Measurements from ENCODE around the gene MTHFSD.

Gene MTHFSD

DNA sequence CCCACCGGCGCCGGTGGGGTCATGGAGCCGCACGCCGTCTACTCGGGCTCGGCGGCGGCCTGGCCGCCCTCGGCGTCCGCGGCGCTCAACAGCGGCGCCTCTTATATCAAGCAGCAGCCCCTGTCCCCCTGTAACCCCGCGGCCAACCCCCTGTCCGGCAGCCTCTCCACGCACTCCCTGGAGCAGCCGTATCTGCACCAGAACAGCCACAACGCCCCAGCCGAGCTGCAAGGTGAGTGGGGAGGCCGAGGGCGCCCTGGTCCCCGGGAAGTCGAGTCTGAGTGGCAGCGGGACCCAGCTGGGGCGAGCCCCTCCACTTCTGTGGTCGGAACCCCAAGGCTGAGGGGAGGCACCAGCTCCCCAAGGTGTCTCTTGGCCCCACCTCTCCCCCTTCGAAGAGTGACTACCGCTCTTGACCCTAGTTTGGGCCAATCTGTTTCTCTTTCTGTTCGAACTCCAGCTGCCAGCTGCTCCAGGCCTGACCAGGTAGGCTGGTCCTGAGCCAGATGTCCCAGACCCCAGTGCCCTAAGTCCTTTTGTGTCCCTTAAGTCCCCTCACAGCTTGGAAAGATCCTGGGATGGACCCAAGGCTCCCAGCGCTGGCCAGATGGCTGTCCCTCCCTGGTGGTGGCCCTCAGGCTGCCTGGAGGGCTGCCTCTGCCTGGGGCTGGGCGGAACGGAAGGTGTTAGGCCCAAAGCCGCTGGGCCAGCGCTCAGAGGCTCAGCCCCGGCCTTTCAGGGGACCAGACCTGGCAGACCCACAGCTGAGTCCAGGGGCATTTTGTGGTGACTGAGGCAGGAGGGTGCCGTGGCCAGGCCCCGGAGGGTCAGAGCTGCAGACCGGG is 43.5 kb downstream of the MTHFSD start:
- no peak for DNase-seq

GRCh38 chr16:86510465-86511261 is 44.4 kb downstream of the MTHFSD start, which contains the start of gene FOXF1:
Gene FOXF1, plus strand, starts transcription at chr16:86510527. Its CDS starts 43 bp downstream, at chr16:86510570.
- no peak for DNase-seq

GRCh38 chr16:86509759-86510464 is 45.1 kb downstream of the MTHFSD start:
- no peak for DNase-seq

GRCh38 chr16:86508947-86509758 is 45.9 kb downstream of the MTHFSD start:
- no peak for DNase-seq

GRCh38 chr16:86508028-86508946 is 46.7 kb downstream of the MTHFSD start:
- no peak for DNase-seq

- no peak for DNase-seq
These were observed 47.6 kb downstream of the MTHFSD start for GRCh38 chr16:86507173-86508027.

GRCh38 chr16:86505899-86506864 is 48.9 kb downstream of the MTHFSD start:
- DNase-seq, result no peak

GRCh38 chr16:86505185-86505898 is 49.7 kb downstream of the MTHFSD start:
- no peak for DNase-seq

- no peak for DNase-seq
These were observed 50.5 kb downstream of the MTHFSD start for GRCh38 chr16:86504315-86505184.

DNA sequence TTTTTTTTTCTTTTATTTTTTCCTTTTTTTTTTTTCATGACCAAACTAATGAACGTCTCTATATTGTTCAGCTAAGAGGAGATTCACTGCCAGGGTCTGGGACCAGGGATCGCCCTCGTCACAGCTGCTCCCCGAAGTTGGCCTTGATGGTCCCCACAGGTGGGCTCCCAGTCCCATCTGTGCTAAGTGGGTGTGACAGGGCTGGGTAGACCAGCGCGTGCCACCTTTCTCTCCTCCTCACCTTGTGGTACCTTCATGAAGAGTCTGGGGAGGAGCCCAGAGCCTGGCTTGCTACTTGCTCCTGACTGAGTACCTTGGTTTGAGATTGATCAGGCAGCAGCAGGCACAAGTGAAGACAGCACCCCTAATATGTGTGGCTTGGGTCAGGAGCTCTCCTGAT is 51.2 kb downstream of the MTHFSD start:
- DNase-seq, result no peak

DNA sequence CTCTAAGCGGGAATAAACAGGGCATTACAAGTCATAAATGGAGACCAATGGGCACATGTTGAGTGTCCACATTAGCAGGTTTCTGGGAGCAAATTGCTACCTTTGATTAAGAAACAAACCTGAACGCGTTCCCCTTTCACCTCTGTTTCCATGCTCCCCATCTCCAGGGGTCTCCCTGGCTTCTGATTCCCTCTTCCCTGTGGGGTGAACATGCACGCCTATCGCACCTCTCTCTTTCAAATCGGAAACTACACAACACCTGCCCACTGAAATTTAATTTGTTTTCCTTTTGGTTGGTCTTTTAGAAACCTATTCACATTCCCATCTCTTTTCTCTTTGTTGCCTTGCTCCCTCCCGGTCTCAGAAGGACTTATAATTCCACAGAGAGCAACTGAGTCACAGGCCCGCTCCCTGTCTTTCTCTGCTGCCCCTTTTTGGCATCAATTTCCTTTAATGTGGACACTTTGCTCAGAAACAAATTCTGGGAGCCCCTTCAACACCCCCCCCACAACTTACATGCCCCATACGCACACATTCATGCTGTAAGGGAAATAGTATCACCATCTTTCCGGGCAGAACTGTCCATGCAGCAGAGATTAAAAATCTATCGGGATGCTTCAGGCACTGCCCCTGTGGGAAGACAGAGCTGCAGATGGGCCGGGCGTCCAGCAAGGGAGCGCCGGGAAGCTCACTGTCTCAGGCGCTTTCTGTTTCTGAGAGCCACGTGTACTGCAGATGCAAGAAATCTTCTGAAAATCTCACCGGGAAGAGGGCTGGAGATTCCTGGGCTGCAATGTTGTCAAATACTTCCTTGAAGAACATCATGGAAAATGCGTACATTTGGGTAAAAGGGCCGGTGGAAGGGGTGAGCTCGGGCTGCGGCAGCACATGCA is 51.9 kb downstream of the MTHFSD start:
- no peak for DNase-seq

DNA sequence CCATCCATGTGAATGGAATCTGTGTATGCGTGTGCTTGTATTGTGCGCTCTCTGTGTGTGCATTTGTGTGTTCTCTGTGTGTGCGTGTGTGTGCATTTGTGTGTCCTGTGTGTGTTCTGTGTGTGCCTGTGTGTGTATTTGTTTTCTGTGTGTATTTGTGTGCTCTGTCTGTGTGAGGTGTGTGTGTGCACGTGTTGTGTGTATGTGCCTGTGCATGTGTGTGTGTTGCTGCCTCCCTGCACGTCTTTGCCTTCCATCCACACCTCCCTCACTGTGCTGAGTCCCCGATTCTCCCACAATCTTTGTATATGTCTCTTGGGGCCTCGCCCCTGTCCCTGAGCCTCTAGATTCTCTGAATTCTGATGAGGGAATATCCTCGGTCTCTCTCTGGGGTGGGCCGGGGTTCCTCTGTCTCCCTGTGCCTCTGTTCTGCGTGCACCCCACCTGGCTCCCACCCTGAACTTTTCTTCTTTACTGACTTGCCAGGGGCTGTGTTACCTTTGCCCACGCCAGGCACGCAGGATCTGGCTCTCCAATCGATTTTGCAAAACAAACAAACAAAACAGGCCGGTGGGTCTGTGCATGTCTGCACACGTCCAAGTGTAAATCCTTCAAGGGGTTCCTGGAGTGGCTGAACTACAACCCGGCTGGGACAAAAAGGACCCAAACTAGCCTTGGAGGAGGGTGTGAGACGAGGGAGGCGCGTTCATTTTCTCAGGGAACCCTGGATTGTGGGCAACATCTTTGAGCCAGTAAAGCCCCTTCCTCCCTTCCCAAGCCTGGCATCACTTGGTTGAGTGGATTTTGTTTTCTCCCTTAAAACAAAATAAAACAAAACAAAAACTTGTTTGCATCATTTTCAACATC is 52.8 kb downstream of the MTHFSD start:
- DNase-seq, result no peak

DNA sequence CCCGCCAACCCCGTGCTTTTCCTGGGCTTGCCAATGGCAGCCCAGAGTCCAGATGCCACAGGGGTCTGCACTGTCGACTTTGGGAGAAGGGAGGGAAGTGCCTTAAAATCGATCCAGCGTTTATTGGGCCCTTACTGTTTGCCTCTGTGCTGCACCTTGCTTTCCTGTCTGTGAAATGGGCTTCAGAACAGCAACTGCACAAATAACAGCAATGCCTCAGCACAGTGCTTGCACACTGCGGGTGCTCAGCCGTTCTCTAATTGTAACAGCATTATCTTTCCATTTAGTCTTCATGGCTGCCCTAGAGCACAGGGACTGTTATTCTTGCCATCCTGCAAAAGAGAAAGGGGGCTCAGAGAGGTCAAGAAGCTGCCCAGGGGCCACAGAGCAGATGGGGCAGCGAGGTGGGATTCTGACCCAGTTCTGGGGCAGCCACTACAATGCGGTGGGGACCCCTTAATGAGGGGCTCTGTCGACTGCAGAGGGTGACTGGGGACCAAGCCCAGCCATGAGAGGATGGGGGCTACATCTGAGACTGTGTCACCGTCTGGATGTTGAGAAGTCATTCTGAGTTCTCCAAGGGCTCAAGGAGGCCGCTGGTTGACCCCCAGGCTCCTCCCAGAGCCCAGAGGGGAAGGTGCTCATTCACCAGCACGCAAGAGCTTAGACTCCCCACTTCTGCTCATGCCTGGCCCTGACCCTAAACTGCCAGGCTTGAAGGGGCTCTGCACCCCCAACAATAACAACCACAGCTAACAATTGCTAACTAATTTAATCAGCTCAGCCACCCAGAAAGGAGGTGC is 54.1 kb downstream of the MTHFSD start:
- no peak for DNase-seq
